ENCODE results near the gene ERICH3.

ERICH3 gene, protein sequence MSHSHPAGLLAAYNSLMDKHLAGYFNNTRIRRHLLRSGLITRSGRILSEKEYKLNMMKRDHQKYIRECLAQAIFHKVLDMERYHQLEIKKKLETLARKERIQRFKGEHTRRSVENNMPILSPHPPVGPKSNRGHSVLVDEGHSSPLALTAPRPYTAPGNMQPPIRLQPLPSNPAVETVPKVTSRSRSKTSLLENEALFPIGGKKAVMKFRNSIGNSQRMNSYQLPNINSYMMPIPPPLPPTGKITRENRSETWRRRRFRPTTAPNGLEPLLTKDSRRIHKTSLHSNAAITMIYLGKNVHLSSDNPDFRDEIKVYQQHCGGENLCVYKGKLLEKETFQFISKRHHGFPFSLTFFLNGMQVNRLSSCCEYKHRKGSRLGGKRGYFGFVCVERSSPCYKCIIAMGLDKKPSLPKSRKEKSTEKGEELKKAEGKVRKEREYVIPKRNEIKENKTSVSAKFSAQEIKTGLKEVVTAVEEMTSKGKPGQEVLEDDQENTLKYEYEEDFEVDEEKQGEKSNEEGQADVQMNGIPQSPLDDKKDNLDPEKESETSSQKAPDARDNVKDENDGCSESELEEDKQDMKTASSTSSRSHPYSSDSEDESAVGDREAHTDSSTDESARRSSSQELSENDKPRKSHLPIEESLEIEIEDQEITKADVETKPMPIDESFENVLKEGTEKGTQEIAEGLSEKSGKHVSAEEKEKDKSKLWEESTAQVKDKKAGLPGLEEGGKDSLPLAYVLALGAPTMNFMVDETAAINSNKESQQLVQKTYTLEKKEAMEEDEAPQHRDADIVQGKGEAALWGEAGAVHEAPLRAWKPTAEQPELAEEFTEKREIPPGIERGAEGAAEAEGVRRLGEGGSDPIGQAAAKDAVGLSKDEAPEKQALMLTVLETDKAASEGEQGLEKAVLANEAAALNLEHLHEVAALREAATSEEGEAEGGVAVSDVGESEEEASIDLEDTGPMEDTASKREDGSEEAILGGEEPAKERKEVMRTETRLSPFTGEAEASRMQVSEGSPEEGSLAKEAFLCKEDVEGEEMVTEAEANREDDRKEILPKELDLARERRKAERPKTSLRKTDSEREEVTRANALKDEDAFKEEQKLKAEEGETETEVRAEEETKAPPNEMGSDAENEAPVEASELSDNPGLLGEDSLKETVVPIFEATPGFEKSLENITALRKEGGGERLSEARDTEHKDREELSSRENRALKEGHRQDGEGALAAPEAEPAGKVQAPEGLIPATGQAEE (N-terminal part only)

DNA sequence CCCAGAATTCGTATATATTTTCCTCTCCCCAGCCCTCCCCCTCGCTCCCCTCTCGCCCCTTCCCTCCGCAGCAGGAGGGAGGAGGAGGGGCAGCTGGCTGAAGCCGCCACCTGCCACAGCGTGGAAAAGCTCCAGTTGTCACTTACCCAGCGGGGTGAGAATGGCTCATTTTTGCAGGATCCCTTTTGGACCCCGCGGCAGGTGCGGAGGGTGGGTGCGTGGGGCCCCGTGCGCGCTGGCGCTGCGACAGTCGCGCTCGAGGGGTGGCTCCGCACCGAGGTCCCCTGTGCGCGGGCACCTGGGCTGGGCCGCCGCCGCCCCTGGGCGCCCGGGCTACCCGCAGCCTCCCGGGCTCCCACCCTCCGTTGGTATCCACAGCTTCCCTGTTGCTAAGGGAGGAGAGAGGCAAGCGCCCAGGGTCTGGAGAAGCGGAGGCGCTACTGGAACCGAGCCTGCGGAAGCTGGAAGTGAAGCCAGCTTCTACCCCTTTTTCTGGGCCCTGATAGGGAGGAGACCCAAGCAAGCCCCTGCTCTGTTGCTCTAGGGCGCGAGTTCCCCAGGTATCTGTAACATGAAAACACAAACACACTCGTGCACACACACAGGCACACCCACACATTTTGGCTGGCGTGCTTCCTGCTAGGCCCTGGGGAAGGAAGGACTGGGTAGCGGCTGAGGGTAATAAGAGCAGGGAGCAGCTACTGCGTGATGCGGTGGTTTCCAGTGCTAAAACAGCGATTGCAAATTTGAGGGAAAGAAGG lies at the start of gene ERICH3:
Gene ERICH3, minus strand, starts transcription at position 442 of the 761 bp plus-strand sequence. Its CDS starts 273 bp downstream, at position 169.
- no peak for DNase-seq (ENCODE audit: low read depth)

DNA sequence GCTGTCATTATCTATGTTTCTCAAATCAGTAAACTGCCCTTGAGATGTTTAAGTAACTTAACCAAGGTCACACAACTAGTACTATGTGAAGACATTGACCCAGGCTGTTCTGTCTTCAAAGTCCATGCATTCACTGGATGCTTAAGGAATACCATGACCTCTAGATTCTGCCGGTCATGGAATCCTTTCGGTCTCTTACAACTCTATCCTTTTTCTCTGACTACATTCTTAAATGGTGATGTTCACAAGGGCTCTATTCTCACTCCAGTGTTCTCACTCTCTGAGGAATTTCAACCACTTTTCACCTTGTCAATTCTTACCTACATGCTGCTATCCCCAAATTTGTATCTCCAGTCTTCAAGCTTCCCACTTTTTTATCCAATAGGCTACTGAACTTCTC lies 44.0 kb upstream of the ERICH3 start:
- no peak for DNase-seq (ENCODE audit: low read depth)

DNA sequence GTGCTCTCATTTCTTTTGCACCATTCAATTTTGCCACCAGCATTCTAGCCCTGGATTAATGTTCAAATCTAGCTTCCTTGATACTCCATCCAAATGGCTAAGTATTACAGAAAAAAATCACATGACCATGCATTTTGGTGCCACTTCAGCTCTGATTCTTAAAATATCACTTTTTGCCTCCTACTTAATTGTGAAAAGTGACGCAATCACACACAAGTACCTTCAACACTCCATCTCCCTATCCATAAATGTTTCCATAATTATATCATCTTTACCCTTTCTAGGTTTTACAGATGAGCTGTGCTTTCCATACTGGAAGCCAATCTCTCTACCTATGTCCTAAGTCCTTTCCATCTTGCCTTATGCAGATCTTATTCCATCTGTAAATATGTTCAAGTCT lies 43.2 kb upstream of the ERICH3 start:
- no peak for DNase-seq (ENCODE audit: low read depth)

DNA sequence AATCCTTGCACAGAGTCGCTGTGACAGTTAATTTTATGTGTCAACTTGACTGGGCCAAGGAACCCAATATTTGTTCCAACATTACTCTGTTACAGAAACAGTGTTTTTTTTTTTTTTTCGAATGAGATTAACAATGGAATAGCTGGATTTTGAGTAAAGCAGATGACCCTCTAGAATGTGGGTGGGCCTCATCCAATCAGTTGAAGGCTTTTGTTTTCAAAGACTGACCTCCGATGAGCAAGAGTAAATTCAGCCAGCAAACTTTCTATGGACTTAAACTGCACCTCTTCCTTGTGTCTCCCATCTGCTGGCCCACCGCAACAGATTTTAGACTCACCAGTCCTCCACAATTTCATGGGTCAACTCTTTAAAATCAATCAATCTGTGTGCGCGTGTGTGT lies 42.2 kb upstream of the ERICH3 start:
- DNase-seq (ENCODE audit: low read depth), result no peak

DNA sequence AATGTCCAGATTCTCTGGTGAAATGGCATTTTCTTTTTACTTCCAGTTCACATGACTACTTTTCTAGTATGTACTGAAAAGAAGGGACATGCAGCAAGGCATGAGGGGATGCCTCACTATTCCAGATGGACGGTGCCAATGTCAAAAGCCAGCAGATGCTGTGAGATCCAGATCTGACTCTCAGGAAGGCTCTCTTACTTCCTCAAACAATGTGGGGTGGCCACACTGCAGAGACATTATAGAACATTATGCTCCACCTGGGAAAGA lies 41.6 kb upstream of the ERICH3 start:
- DNase-seq (ENCODE audit: low read depth), result no peak

DNA sequence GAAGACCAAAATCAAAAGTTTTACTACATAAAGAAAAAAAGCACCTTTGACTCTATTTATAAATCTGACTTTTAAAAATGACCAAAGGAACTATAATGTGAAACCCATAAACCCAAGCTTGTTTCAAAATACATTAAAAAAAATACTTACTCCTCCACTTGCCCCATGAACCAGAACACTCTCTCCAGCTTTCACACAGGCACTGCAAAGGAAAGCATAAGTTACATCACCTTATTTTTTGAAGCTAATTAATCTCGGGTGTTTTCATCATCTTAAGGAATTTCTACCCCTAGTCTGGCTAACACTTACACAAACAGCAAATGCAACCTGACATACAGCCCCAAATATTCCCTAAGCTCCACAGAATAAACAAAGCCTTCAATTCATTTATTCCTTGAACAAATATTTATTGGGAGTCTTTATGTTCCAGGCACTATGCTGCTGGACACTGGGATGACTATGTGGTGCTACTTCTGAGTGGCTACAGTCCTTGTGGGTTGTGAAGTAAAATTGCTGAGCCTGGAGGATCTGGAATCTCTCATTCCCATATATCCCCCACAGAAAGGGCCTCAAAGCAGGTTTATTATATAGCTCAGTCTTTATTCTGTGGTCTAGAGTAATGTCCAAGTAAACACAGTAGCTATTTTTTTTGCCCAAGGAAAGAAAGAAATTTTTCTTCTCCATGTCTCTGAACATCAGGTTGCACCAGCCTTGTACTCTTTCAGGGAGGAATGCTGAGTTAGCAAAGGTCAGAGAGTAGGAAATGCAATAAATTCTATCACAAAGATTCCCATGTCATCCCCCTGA lies 41.0 kb upstream of the ERICH3 start:
- no peak for DNase-seq (ENCODE audit: low read depth)

DNA sequence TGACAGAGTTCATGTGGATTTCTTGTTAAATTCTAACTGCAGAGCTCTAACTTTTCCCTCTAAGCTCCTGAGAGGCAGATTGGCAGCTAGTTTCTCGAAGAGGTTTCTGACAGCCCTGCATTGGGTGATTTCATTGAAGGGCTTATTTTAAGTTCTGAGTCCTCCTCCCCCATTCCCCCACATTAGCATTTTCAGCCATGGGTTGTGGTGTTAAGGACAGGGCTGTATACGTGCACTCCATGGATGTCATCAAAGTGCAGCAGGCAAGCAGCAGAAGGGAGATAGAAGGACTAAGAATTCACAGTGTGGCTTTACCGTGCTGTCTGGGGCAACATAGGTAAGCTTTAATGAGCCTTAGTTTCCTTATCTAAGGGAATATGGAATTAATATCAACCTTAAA lies 40.3 kb upstream of the ERICH3 start:
- no peak for DNase-seq (ENCODE audit: low read depth)

DNA sequence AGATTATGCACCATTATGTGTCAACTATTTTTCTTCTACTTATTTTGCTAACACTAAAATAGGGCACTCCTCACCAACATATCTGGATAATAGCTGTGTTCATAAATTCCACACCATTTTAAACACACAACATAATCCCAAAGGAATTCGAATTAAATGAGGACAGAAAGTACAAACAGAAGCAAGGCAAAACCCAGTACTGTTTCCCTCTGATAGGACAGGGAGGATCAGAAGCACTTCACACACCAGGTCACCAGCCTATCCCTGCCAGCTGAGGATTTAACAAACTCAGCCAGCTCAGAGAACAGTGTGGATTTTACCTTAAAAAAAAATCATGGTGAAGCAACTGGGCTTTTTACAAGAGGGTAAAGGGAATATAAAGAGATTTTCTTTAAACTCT lies 39.3 kb upstream of the ERICH3 start:
- DNase-seq (ENCODE audit: low read depth), result no peak

DNA sequence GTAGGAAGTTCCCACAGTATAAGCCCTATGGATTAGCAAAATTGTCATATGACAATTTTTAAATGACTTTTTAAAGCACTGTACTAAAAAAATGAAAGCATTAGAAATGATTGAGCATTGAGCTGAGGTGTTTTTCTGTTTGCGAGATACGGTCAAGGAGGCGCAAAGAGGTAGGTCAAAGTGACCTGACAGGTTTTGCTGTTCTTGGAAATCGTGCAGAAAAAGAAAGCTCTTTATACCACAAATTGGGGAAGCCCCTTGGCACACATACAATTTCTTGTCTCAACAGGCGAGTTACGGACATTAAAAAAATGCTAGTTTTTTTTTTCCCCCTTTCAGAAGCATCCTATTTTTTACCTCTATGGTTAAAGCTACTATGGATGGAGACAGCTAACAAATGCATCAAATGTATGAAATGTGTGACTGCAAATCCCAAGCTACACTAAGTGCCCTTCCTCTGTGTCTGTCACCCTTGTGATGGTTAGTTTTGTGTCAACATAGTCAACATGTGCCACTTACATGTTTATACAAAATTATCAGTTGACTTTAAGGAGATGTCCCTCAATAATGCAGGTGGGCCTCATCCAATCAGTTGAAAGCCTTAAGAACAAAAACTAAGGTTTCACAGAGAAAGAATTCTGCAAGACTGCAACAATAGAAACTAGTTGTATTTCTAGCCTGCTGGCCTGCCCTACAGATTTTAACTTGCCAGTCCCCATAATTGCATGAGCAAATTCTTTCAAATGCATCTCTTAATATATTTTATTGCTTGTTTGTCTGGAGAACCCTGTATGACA lies 30.0 kb upstream of the ERICH3 start:
- no peak for DNase-seq (ENCODE audit: low read depth)

DNA sequence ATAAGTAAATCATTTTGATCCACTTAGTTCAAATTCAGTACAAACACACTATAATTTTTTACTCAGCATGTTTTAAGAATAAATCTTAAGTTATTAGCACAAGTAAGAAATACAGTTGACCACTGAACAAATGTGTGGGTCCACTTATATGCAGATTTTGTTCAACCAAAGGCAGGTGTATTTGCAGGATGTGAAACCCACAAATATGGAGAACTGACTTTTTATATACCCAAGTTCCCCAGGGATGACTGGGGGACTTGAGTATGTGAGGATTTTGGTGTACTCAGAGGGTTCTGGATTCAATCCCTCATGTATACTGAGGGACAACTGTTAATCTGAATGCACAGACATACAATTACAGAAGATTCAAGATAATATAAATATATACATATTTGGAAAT lies 25.7 kb upstream of the ERICH3 start:
- DNase-seq (ENCODE audit: low read depth), result no peak

DNA sequence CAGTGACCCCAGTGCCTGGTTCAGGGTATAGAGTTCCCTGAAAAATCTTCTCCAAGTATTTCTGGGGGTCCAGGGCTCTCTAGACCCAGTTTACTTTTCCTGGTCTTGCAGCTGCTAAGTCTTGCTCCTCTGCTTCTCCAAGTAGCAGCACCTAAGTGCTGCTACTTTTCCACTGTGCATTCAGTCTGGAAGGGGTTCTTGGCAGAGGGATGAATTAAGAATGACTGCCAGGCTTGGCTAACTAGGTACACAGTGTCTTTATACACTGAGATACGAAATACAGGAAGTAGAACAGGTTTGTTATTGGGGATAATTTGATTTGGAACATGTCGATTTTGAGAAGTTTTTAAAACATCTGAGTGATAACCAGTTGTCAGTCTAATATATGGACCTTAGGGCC lies 24.2 kb upstream of the ERICH3 start:
- no peak for DNase-seq (ENCODE audit: low read depth)

DNA sequence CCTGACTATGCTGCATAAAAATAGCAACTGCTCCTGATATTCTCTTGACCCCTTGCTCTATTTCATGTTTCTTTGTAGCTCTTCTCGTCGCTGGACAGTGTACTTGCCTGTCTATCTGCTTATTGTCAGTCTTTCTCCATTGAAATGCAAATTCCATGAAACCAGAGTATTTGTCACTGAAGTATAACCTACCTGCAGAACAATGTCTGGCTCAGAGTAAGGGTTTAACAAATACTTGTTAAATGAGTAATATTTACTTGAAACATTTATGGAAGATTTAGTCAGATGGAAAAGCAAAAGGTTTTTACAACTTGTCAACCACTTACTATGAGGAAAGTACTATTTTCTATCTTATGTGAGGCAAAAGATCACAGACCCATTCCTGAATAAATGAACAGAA lies 19.9 kb upstream of the ERICH3 start:
- DNase-seq (ENCODE audit: low read depth), result no peak

DNA sequence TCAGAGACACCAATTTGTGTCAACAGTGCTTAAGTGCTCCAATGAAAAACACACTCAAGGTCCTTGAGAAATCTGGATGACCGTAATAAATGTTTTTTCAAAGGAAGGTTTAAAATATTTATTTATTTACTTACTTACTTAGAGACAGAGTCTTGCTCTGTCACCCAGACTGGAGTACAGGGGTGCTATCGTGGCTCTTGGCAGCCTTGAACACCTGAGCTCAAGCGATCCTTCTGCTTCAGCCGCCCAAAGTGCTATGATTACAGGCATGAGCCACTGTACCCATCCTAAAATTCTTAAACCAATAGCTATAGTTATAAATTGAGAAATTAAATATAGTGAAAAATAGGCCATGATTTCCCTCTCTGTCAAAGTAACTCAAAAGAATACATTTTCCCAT lies 17.3 kb upstream of the ERICH3 start:
- DNase-seq (ENCODE audit: low read depth), result no peak

DNA sequence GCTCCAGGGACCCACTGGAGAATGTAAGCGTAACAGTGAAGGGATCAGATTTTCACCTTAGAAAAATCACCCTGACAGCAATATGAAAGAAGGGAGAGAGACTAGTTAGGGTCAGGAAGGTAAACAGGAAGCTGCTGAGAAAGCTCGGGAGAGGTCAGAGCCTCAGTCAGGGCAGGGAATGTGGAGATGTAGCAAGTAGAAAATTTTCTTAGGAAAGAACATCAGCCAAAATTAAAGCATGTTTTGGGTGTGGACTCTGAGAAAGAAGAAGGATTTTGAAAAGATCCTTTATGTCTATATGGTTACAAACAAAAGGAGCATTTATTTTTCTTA lies 16.7 kb upstream of the ERICH3 start:
- no peak for DNase-seq (ENCODE audit: low read depth)

DNA sequence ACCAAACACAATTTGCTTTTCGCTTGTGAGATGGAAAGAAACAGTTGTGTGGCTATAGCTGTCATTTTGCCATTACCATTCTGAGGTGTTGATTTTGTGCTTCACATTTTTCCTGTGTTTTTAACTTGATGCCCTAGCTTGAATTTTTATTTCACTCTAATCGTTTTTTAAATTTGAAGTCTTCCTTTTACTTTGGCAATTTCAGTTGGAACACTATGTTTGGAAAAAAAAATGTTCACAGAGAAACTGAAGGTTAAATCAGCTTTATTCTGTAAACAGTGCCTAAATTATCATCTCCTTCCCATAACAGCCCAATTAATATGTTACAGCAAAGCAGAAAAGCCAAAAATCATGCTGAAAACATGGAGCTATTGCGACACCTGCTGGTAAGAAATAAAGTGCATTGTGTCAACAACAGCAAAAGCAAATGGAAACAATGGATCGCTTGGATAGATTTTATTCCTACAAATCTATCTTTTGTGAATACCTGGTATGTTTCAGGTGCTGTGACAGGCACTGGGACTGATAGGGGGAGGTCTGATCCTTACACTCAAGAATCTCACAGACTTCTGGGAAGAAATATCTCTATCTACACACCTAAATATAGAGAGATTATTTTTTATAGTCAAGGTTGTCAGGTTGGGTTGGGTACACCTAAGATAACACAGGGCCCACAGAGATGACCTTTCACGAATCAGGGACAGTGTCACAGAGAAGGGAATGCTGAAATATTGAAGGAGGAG lies 16.2 kb upstream of the ERICH3 start:
- no peak for DNase-seq (ENCODE audit: low read depth)

DNA sequence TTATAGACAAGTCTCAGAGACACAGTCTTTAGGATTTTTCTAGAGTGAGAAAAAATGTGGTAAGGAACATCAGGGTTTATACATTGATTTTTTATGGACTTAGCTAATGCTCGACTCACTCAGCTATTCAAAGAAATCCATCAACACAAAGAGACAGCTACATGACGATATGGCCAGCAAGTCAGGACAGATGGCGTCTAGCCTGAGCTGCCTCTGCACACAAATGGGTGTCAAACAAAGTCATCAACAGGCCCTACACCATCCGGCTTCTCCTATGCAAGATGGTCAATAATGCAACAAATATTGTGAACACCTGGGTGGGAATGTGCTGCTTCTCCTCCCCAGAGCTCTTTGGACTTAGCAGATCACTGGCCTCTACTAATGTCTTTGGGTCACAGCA lies 13.3 kb upstream of the ERICH3 start:
- no peak for DNase-seq (ENCODE audit: low read depth)

DNA sequence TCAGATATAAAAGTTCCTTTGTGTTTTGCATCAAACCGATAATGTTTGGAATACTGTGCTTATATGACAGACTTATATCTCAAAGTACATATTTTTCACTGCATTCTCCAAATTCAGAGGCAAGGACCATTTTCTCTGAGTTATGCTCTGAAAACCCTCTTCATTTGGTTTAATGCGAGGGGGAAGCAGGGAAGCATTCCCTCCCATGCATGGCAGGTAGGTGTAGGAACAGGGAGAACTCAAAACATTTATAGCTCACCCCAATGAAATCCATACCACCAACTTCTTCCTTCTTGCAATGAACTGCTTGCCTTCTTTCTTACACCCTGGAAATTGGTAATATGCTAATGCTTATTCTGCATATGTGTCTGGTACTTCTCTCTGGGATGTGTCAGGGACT lies 10.7 kb upstream of the ERICH3 start:
- no peak for DNase-seq (ENCODE audit: low read depth)

DNA sequence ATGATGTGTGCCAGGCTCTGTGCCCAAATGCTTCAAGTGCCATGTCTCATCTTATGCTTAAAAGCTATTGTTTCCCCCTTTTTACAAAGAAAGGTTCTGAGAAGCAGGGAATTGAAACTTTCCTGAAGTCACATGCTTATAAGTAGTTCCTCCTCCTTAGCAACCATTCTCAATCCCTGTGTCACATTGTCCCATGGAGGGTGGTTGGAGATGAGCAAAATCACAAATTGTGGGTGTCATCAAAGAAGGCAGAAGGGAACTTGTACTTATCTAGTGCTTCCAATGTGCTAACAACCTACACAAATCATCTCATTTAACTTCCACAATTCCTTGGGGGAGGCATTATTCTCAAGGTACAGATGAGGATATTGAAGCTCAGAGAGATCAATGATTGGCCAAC lies 10.1 kb upstream of the ERICH3 start:
- DNase-seq (ENCODE audit: low read depth), result no peak

DNA sequence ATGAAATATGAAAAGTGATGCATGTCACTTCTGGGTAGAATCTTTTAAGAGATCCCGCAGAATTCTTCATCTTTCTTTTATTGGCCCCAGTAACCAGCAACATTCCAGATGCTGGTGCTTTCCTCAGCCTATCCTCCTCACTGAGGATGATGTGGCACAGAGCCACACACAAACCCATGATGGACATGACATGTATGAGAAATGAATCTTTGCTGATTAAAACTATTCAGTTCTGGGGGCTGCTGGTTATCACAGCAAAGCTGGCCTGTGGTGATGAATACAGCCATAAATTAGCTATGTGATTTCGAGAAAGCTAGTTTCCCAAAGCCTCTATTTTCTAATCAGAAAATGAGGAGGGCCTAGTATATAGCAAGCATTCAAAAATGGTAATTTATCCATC lies 8.3 kb upstream of the ERICH3 start:
- no peak for DNase-seq (ENCODE audit: low read depth)

DNA sequence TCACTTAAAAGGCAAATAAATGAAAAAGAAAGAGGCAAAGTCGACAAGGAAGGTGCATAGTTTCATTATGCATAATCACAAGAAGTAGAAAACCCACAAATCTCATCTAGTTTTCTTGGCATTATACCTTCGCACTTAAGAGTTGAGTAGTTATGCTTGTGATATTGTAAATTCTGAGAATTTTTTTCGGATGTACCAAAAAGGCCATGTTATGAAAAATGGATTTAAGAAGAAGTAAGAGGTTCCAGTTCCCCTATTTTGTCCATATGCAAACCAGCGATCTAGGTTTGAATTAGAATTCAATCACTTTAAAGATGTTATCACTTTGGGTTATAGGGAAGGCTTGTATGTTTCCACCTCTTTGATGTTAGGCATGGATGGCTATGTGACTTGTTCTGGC lies 7.9 kb upstream of the ERICH3 start:
- no peak for DNase-seq (ENCODE audit: low read depth)
